Aorta (tissue), 5 donors: ENCODE measurements around the gene STXBP4. TPM values are rescaled to one million over a fixed set of nuclear protein-coding genes. Genes with fewer than 3 reads are reported as not detected.

Experiments used
- ATAC-seq: fragments of 200-7000 bp; cut with Tn5 transposase; one replicate; pipeline ENCODE4 v1.9.1; 2022; ENCODE audit warnings: moderate library complexity; ENCODE audit not compliant: low FRiP score
- DNase-seq, 2 donors: peaks; one replicate each; pipeline ENCODE4 v3.0.0-alpha.2; 2020
- H3K27ac ChIP-seq, 2 donors: one replicate each; pipeline ENCODE4 v1.5.1; 2013; ENCODE audit warnings: low read length in 2 of 2, mild to moderate bottlenecking in 2 of 2, moderate library complexity in 2 of 2, control low read depth in 1 of 2, inconsistent platforms in 1 of 2, low read depth in 1 of 2
- H3K27me3 ChIP-seq, 2 donors: one replicate each; pipeline ENCODE4 v1.6.1; 2013; ENCODE audit warnings: control low read depth in 1 of 2, low read length in 1 of 2, mild to moderate bottlenecking in 1 of 2, moderate library complexity in 1 of 2; ENCODE audit not compliant: insufficient read depth in 2 of 2, control insufficient read depth in 1 of 2
- H3K36me3 ChIP-seq, 2 donors: one replicate each; pipeline ENCODE4 v1.6.1; 2013; ENCODE audit warnings: control low read depth in 1 of 2, low read length in 1 of 2, mild to moderate bottlenecking in 1 of 2; ENCODE audit not compliant: insufficient read depth in 2 of 2, control insufficient read depth in 1 of 2
- H3K4me1 ChIP-seq, 2 donors: one replicate each; pipeline ENCODE4 v1.6.1; 2013; ENCODE audit warnings: low read length in 2 of 2, control low read depth in 1 of 2, mild to moderate bottlenecking in 1 of 2, moderate library complexity in 1 of 2; ENCODE audit not compliant: insufficient read depth in 2 of 2, control insufficient read depth in 1 of 2
- H3K4me3 ChIP-seq, 2 donors: one replicate each; pipeline ENCODE4 v1.5.1; 2013; ENCODE audit warnings: low read length in 2 of 2, control low read depth in 1 of 2, mild to moderate bottlenecking in 1 of 2
- H3K9me3 ChIP-seq: one replicate; pipeline ENCODE4 v1.6.1; 2013; ENCODE audit warnings: mild to moderate bottlenecking, low read length; ENCODE audit not compliant: control insufficient read depth
- WGBS, 2 donors: extraction: QIAGEN DNeasy Blood & Tissue Kit; methylation state at CpG; one replicate each; pipeline ENCODE4 v1.1.7; 2013; 5-methylcytosine and 5-hydroxymethylcytosine counted together
- intact Hi-C, 2 donors: fragments of 100-400 bp; cut with DNase I; formaldehyde crosslinking; loops; one replicate each; pipeline versions ENCODE4 v1.14.2 to v1.15.0; 2022
- polyA plus RNA-seq, 2 donors: library from polyadenylated mRNA; stranded (reverse); fragments of 200-250 nt; gene quantifications; one replicate each; pipeline ENCODE4 v1.2.3, GENCODE V29; 2013
- total RNA-seq, 2 donors: library from RNA; stranded (reverse); fragmentation: NEBNext Ultra II Directional; extraction: Animal tissue kit (Norgen Biotek cat#: 25700); gene quantifications; one replicate each; pipeline ENCODE4 v1.2.1, GENCODE V29; 2021
- donor health status: healthy with polysubstance abuse.
- donor health status: Bipolar disorder and iron deficiency.
- donor health status: DM: no; HTN: no; CAD: no.
- donor health status: DM: no; HTN: no; CAD: no.
- donor health status: DM: yes; HTN: yes; CAD: no.

STXBP4 gene
- total and polyA plus RNA-seq, 4 donors: 0.75 to 21.5 (median 12.2) TPM

DNA sequence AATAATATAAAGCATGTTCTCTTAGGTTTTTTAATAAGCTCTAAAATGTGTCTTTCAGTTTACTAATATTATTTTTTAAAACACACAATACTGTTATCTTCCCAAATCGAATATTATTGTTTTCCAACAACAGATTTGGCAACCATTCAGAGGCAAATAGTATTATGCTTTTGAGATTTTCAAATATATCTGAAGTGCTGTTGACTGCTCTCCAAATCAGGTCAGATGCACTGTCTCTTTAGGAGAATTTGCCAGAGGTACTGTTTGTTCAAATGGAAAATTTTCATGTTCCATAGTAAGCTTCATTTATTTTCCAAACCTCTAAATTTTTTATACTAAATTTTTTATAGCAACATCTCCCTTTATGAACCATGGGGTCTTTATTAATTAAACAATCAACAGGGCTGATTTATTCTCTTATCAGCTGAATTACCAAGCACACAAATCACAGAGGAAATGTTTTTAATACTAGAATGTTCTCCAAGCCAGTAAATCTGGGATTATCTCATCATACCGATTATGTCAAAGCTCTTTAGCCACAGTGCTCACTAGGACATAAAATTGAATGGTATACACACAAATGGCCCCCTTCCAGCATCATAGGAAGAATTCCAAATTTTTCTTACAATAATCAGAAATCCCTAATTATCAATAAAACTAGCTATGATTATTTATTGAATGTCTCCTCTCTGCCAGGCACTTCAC, 187.4 kb downstream of the STXBP4 start:
- no peaks in the 10 kb centered on the region for H3K36me3 ChIP-seq
- ATAC-seq (no peak), DNase-seq (no peak)
- no peaks in the 10 kb centered on the region for H3K27me3 ChIP-seq
- no peak overlapping the region for H3K27ac ChIP-seq
- H3K4me1 ChIP-seq: no peaks in the 10 kb centered on the region
- intact Hi-C loops: no loop called here
- H3K9me3 ChIP-seq: no peaks in the 10 kb centered on the region
- H3K4me3 ChIP-seq: no peak overlapping the region
- WGBS, 2 donors: 66 to 69% methylated on average over 2 of the region's 2 CpGs

DNA sequence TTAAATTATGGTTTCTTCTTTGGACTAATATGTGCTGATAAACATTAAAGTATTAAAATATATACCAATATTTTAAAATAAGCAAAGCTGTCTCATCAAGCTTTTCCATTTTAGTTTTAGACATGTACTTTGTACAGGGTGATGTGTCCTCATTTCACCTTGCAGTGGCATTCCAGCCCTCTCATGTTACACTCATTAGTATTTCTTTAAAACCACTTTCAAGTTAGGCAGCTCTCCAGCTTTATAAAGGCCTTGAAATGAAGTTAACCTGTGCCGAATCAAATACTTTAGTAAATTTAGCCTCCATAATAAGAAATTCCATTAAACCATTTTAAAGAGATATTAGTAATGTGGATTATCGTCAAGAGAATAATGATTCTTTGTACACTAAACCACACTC, 188.6 kb downstream of the STXBP4 start:
- WGBS, 2 donors: 79 to 82% methylated on average over 2 of the region's 2 CpGs
- no peak overlapping the region for H3K27ac ChIP-seq
- ATAC-seq (no peak), DNase-seq (no peak)
- intact Hi-C loops: no loop called here
- no peaks in the 10 kb centered on the region for H3K36me3 ChIP-seq
- H3K4me3 ChIP-seq: no peak overlapping the region
- H3K4me1 ChIP-seq: no peaks in the 10 kb centered on the region
- H3K27me3 ChIP-seq: no peaks in the 10 kb centered on the region
- no peaks in the 10 kb centered on the region for H3K9me3 ChIP-seq

DNA sequence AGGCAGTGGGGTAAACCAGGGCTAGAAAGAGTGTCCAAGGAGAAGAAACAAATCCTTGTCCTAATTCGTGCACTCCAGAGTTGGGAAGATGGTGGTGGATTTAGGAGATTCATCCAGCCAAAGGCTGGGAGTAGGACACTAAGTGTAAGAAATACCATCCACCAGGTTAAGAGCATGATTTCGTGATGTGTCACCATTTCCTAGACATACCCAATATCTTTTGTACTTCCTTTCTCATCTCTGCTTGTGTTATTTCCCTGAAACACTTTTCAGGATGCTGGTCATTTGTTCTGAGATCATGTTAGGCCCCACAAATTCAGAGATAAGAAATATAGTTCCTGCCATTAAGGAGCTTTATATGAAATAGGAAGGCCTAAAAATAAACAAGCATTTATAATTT, 189.9 kb downstream of the STXBP4 start:
- Histone ChIP-seq H3K4me3 (no peak overlapping the region), H3K4me1 (no peaks in the 10 kb centered on the region), H3K36me3 (no peaks in the 10 kb centered on the region), H3K27ac (no peak overlapping the region), H3K9me3 (no peaks in the 10 kb centered on the region), H3K27me3 (no peaks in the 10 kb centered on the region)
- intact Hi-C loops: no loop called here
- 72 to 98% methylated on average over 2 of the region's 2 CpGs for WGBS, 2 donors
- DNase-seq: no peak
- no peak for ATAC-seq

DNA sequence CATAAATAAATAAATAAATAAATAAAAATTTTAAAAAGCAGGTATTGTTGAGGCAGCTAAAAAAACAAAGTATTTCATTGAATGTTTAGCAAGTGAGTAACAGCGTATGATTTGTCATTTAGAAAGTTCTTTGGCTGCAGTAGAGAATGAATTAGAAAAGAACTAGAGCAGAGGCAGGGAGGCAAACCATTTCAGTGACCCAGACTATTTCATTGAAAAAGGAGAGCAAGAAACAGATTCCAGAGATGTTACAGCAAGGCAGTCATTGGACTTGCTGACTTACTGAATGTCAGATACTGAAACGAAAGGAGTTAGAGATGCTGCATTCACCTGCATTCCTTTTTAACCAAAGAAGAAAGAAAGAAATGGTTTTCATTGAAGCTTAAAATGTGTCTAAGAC, 190.7 kb downstream of the STXBP4 start:
- ATAC-seq (no peak), DNase-seq (no peak)
- intact Hi-C loops: no loop called here
- Histone ChIP-seq H3K27me3 (no peaks in the 10 kb centered on the region), H3K36me3 (no peaks in the 10 kb centered on the region), H3K27ac (no peak overlapping the region), H3K4me3 (no peak overlapping the region), H3K9me3 (no peaks in the 10 kb centered on the region), H3K4me1 (no peaks in the 10 kb centered on the region)
- WGBS, 2 donors: 80 to 88% methylated on average over 2 of the region's 2 CpGs

DNA sequence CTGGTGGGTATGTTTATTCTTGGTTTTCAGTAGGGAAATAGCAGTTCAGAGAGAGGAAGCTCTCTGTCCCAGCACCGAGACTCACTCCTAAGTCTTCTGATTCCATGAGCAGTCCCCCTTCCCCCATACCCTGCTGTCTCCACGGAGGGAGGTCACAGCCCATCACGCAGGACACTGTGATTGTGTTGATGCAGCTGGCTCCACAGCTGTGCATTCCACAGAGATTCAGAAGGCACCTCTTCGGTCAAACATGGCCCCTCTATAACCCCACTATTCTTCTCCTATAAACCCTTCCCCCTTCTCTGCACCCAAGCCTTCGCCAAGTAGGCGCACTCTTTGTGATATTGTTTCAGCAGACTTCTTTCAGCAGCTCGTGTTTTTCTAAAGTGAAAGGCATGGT, 191.9 kb downstream of the STXBP4 start:
- intact Hi-C loops: no loop called here
- DNase-seq: no peak
- Histone ChIP-seq H3K4me1 (no peaks in the 10 kb centered on the region), H3K4me3 (no peak overlapping the region), H3K36me3 (peaks cover 0 to under 1% of the 10 kb centered on the region in 2 donors), H3K9me3 (no peaks in the 10 kb centered on the region), H3K27ac (no peak overlapping the region), H3K27me3 (no peaks in the 10 kb centered on the region)
- WGBS, 2 donors: 72 to 84% methylated on average over 7 of the region's 7 CpGs
- ATAC-seq: no peak

DNA sequence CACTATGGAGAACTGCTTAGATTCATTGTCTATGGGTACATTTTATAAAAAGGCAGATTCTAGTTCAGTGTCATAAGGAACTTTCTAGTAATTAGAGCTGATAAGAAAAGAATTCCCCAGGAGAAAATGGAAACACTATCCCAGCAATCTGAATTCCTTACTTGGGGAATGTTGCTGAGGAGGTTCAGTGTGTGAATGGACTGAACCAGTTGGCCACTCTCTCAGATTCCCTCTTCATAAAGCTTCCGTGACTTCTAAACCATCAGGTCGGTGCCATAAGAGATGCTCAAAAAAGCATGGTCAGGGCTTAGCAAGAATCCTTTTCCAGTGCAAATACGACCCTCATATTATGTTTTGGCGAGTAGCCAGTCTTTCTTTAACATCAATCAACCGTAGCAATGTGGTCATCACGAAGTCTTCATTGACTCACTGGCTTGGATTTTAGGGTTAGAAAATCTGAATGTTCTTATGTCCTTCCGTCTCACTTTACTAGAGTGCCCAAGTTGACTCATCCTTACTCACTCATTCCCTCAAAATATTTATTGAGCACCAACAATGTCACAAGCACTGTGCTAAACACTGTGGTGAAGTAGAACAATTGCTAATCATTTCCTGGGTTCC, 193.5 kb downstream of the STXBP4 start:
- Histone ChIP-seq H3K27ac (no peak overlapping the region), H3K4me3 (no peak overlapping the region), H3K9me3 (no peaks in the 10 kb centered on the region), H3K36me3 (peaks cover 0 to 4% of the 10 kb centered on the region in 2 donors), H3K4me1 (no peaks in the 10 kb centered on the region), H3K27me3 (no peaks in the 10 kb centered on the region)
- whole genome bisulfite sequencing, 2 donors: 79 to 81% methylated on average over 7 of the region's 7 CpGs
- no peak for ATAC-seq
- intact Hi-C loops: no loop called here
- DNase-seq: no peak

DNA sequence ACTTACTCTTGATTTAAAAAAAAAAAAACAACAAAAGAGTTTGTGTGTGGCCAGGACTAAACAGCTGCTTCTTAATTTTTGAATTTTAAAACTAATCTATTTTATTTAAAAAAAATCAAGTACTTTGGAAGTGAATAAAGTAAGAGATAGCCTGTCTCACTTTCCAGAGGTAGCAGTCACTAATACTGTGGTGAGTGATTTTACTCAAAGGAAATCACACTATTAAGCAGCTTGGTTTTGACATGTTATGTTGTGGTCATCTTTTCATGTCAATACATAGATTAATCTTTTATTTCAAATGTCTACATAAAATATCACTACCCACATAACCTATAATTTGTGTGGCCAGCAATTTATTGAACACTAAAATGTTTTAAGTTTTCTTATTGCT, 194.0 kb downstream of the STXBP4 start:
- Histone ChIP-seq H3K27ac (no peak overlapping the region), H3K9me3 (no peaks in the 10 kb centered on the region), H3K4me3 (no peak overlapping the region), H3K27me3 (no peaks in the 10 kb centered on the region), H3K36me3 (peaks cover 0 to 4% of the 10 kb centered on the region in 2 donors), H3K4me1 (no peaks in the 10 kb centered on the region)
- ATAC-seq (no peak), DNase-seq (no peak)
- intact Hi-C loops: no loop called here

DNA sequence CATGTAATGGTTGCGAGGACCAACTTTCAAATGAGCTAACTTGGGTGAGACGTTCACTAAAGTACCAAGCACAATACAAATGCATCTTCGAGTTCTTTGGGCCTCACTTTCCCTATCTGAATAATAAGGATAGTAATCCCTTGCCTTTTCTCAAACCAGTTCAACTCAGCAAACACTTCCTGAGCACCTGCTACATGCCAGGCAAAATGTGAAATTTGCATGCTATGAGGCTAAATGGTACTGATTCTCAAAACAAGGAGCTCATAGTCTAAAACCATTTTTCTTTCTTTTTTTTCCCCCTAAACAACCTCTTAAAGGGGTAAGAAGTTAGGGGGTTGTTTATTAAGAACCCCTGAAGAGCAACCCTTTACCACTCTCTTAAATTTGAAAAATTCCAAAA, 194.8 kb downstream of the STXBP4 start:
- ATAC-seq: no peak
- intact Hi-C loops: no loop called here

DNA sequence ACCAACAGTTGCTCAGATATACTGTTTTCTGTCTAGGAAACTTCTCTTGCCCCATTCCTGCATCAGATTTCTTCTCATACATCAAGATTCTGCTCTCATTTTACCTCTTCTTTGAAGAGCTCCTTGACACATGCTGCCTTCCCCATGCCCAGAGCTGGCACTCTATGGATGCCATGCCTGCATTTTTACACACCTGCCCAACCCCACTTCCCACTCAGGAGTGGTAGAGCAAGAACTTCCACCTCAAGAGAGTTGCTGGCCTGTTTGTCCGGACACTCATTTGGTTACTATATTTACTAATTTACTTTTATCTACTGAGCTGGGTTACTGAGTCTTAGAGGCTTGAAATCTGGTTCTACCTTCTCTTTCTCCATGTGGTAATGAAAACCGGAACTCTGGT, 197.9 kb downstream of the STXBP4 start:
- no peaks in the 10 kb centered on the region for H3K9me3 ChIP-seq
- no peak overlapping the region for H3K27ac ChIP-seq
- DNase-seq (no peak), ATAC-seq (no peak)
- peaks cover 0 to 4% of the 10 kb centered on the region in 2 donors for H3K36me3 ChIP-seq
- WGBS, 2 donors: 96% methylated on average over 2 of the region's 2 CpGs
- H3K4me3 ChIP-seq: no peak overlapping the region
- intact Hi-C loops: no loop called here
- H3K27me3 ChIP-seq: no peaks in the 10 kb centered on the region
- no peaks in the 10 kb centered on the region for H3K4me1 ChIP-seq

More for the DNA sequence above, 194.8 kb downstream of the STXBP4 start:
- Histone ChIP-seq H3K27me3 (no peaks in the 10 kb centered on the region), H3K27ac (no peak overlapping the region), H3K36me3 (peaks cover 0 to 4% of the 10 kb centered on the region in 2 donors), H3K4me1 (no peaks in the 10 kb centered on the region), H3K9me3 (no peaks in the 10 kb centered on the region), H3K4me3 (no peak overlapping the region)
- no peak for DNase-seq
- 87 to 91% methylated on average over 3 of the region's 3 CpGs for WGBS, 2 donors
